Fibroblast of lung (primary cell): ENCODE results near the gene SCP2.

Source experiments
- EZH2 ChIP-seq: IDR thresholded peaks from 2 replicates; pipeline ENCODE4 v1.5.1; 2012; ENCODE audit warnings: low read length, control low read depth, mild to moderate bottlenecking; ENCODE audit errors: missing control alignments
- TF ChIP-seq, protein P1 (sequence below), 2 donors: IDR thresholded peaks in 1 of 2; conservative IDR thresholded peaks in 1 of 2; 1 replicate in 1 of 2; 2 replicates in 1 of 2; pipeline ENCODE4 v1.5.1; 2011 to 2012; ENCODE audit warnings: low read length in 2 of 2, control low read depth in 1 of 2, inconsistent platforms in 1 of 2, low read depth in 1 of 2, mild to moderate bottlenecking in 1 of 2

DNA sequence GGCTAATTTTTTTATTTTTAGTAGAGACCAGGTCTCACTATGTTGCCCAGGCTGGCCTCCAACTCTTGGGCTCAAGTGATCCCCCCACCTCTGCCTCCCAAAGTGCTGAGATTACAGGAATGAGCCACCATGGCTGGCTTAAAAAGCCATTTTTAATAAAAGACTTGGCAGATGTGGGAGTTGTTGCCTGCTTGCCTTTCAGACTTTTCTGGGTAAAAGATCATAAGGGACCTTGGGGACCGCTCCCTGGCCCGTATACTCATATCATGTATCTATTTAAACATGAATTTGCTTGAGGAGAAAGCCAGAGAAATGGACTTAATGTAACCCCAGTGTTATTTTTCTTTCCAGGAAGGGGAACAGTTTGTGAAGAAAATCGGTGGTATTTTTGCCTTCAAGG, 111.5 kb downstream of the SCP2 start:
- TF ChIP-seq, protein P1, sequence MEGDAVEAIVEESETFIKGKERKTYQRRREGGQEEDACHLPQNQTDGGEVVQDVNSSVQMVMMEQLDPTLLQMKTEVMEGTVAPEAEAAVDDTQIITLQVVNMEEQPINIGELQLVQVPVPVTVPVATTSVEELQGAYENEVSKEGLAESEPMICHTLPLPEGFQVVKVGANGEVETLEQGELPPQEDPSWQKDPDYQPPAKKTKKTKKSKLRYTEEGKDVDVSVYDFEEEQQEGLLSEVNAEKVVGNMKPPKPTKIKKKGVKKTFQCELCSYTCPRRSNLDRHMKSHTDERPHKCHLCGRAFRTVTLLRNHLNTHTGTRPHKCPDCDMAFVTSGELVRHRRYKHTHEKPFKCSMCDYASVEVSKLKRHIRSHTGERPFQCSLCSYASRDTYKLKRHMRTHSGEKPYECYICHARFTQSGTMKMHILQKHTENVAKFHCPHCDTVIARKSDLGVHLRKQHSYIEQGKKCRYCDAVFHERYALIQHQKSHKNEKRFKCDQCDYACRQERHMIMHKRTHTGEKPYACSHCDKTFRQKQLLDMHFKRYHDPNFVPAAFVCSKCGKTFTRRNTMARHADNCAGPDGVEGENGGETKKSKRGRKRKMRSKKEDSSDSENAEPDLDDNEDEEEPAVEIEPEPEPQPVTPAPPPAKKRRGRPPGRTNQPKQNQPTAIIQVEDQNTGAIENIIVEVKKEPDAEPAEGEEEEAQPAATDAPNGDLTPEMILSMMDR (conservative IDR thresholded peaks at IDR 0.05 in 1 of 2, IDR thresholded peaks at IDR 0.05 in 1 of 2; ENCODE audit: low read depth in 1 of 2, low read length in 2 of 2): no peak
- no peak for TF ChIP-seq EZH2
